ENCODE results near the gene TRMT2A.

The TRMT2A gene

GRCh38 chr22:20141186-20142077 is 24.4 kb upstream of the TRMT2A start:
- no peak for DNase-seq
- Histone ChIP-seq H3K9ac (ENCODE audit: low read depth, low read length) (no peak overlapping the region), H4K20me1 (ENCODE audit: insufficient read depth, low read length) (peaks cover 32% of the 10 kb centered on the region), H3K4me1 (ENCODE audit: insufficient read depth, low read length) (no peaks in the 10 kb centered on the region), H3K36me3 (ENCODE audit: insufficient read depth, low read length) (peaks cover 34% of the 10 kb centered on the region), H3K9me3 (ENCODE audit: insufficient read depth, low read length, severe bottlenecking) (no peaks in the 10 kb centered on the region), H3K4me2 (ENCODE audit: insufficient read depth, low read length) (no peak overlapping the region), H3K27me3 (ENCODE audit: insufficient read depth, low read length, poor library complexity) (no peaks in the 10 kb centered on the region), H3K27ac (ENCODE audit: low read length) (no peak overlapping the region), H2AFZ (ENCODE audit: low read depth, low read length) (no peak overlapping the region), H3K79me2 (ENCODE audit: insufficient read depth, low read length) (peaks cover 13% of the 10 kb centered on the region), H3K4me3 (ENCODE audit: low read depth in 1 of 2, low read length in 2 of 2) (no peak overlapping the region)
- TF ChIP-seq EZH2 (IDR thresholded peaks at IDR 0.05; ENCODE audit: borderline replicate concordance, low read depth, low read length, severe bottlenecking): no peak
- TF ChIP-seq CTCF (IDR thresholded peaks at IDR 0.05; ENCODE audit: borderline replicate concordance, extremely low read depth, low read length, poor library complexity, severe bottlenecking): no peak
- no peak for ATAC-seq (ENCODE audit: insufficient read depth, low read depth)

- no peaks in the 10 kb centered on the region for H3K27me3 ChIP-seq (ENCODE audit: insufficient read depth, low read length, poor library complexity)
- H3K4me3 ChIP-seq (ENCODE audit: low read depth in 1 of 2, low read length in 2 of 2): no peak overlapping the region
- H3K9me3 ChIP-seq (ENCODE audit: insufficient read depth, low read length, severe bottlenecking): no peaks in the 10 kb centered on the region
- no peak overlapping the region for H3K4me2 ChIP-seq (ENCODE audit: insufficient read depth, low read length)
- no peaks in the 10 kb centered on the region for H3K4me1 ChIP-seq (ENCODE audit: insufficient read depth, low read length)
- TF ChIP-seq CTCF (IDR thresholded peaks at IDR 0.05; ENCODE audit: borderline replicate concordance, extremely low read depth, low read length, poor library complexity, severe bottlenecking) (no peak), EZH2 (IDR thresholded peaks at IDR 0.05; ENCODE audit: borderline replicate concordance, low read depth, low read length, severe bottlenecking) (no peak)
- no peak overlapping the region for H3K9ac ChIP-seq (ENCODE audit: low read depth, low read length)
- ATAC-seq (ENCODE audit: insufficient read depth, low read depth) (no peak), DNase-seq (no peak)
- no peak overlapping the region for H2AFZ ChIP-seq (ENCODE audit: low read depth, low read length)
- peaks cover 22% of the 10 kb centered on the region for H3K79me2 ChIP-seq (ENCODE audit: insufficient read depth, low read length)
- H3K36me3 ChIP-seq (ENCODE audit: insufficient read depth, low read length): peaks cover 34% of the 10 kb centered on the region
- no peak overlapping the region for H3K27ac ChIP-seq (ENCODE audit: low read length)
- peaks cover 37% of the 10 kb centered on the region for H4K20me1 ChIP-seq (ENCODE audit: insufficient read depth, low read length)
These were observed 23.5 kb upstream of the TRMT2A start for GRCh38 chr22:20140521-20140964.

GRCh38 chr22:20140107-20140445 is 23.1 kb upstream of the TRMT2A start:
- DNase-seq (no peak), ATAC-seq (ENCODE audit: insufficient read depth, low read depth) (no peak)
- no peak overlapping the region for H3K9ac ChIP-seq (ENCODE audit: low read depth, low read length)
- H3K79me2 ChIP-seq (ENCODE audit: insufficient read depth, low read length): peaks cover 27% of the 10 kb centered on the region
- H3K4me2 ChIP-seq (ENCODE audit: insufficient read depth, low read length): no peak overlapping the region
- no peaks in the 10 kb centered on the region for H3K4me1 ChIP-seq (ENCODE audit: insufficient read depth, low read length)
- peaks cover 34% of the 10 kb centered on the region for H3K36me3 ChIP-seq (ENCODE audit: insufficient read depth, low read length)
- no peak overlapping the region for H3K27ac ChIP-seq (ENCODE audit: low read length)
- H3K27me3 ChIP-seq (ENCODE audit: insufficient read depth, low read length, poor library complexity): no peaks in the 10 kb centered on the region
- H2AFZ ChIP-seq (ENCODE audit: low read depth, low read length): no peak overlapping the region
- H3K4me3 ChIP-seq (ENCODE audit: low read depth in 1 of 2, low read length in 2 of 2): no peak overlapping the region
- peaks cover 38% of the 10 kb centered on the region for H4K20me1 ChIP-seq (ENCODE audit: insufficient read depth, low read length)
- TF ChIP-seq CTCF (IDR thresholded peaks at IDR 0.05; ENCODE audit: borderline replicate concordance, extremely low read depth, low read length, poor library complexity, severe bottlenecking) (no peak), EZH2 (IDR thresholded peaks at IDR 0.05; ENCODE audit: borderline replicate concordance, low read depth, low read length, severe bottlenecking) (no peak)
- no peaks in the 10 kb centered on the region for H3K9me3 ChIP-seq (ENCODE audit: insufficient read depth, low read length, severe bottlenecking)
